SK-N-SH (cell line): ENCODE data around the gene TLX1.

Source experiments
- CHD2 ChIP-seq: fragments of 150-350 bp; IDR thresholded peaks from 2 replicates; pipeline ENCODE4 v1.6.1; 2018; ENCODE audit warnings: low read length; ENCODE audit not compliant: partially characterized antibody
- CTCF ChIP-seq: fragments of 200-600 bp; sonication (generic); IDR thresholded peaks from 2 replicates; pipeline ENCODE4 v1.6.1; 2017; ENCODE audit warnings: antibody characterized with exemption, mild to moderate bottlenecking, moderate library complexity
- ELF1 ChIP-seq: IDR thresholded peaks from 2 replicates; pipeline ENCODE4 v1.4.0; 2012
- EP300 ChIP-seq, 2 experiments: IDR thresholded peaks; 2 replicates each; pipeline versions ENCODE4 v1.4.0 to v1.6.1; 2012; ENCODE audit warnings: borderline replicate concordance in 1 of 2, low read depth in 1 of 2, low read length in 1 of 2
- GABPA ChIP-seq: IDR thresholded peaks from 2 replicates; pipeline ENCODE4 v1.4.0; 2012; ENCODE audit warnings: low read depth, mild to moderate bottlenecking
- GATA2 ChIP-seq: sonication (generic); formaldehyde crosslinking; IDR thresholded peaks from 2 replicates; pipeline ENCODE4 v1.5.0; 2020; ENCODE audit warnings: mild to moderate bottlenecking, missing genetic modification reagents
- NFIC ChIP-seq: IDR thresholded peaks from 2 replicates; pipeline ENCODE4 v1.4.0; 2012; ENCODE audit warnings: borderline replicate concordance
- POLR2AphosphoS5 ChIP-seq: IDR thresholded peaks from 2 replicates; pipeline ENCODE4 v1.6.1; 2012; ENCODE audit warnings: low read depth, low read length
- REST ChIP-seq: IDR thresholded peaks from 2 replicates; pipeline ENCODE4 v1.6.1; 2012; ENCODE audit warnings: mild to moderate bottlenecking, low read depth, low read length, moderate library complexity
- RFX5 ChIP-seq: IDR thresholded peaks from 2 replicates; pipeline ENCODE4 v1.6.1; 2012; ENCODE audit warnings: mild to moderate bottlenecking, improper control_type of control experiment, low read length
- SMC3 ChIP-seq: IDR thresholded peaks from 2 replicates; pipeline ENCODE4 v1.6.1; 2012; ENCODE audit warnings: low read depth, low read length, improper control_type of control experiment
- TAF1 ChIP-seq: IDR thresholded peaks from 2 replicates; pipeline ENCODE4 v1.6.1; 2012; ENCODE audit warnings: low read depth, mild to moderate bottlenecking, low read length, moderate library complexity, borderline replicate concordance
- TCF12 ChIP-seq: IDR thresholded peaks from 2 replicates; pipeline ENCODE4 v1.4.0; 2012

GRCh38 chr10:101165736-101166135 is 34.6 kb downstream of the TLX1 start:
- TF ChIP-seq CTCF (no peak), CHD2 (no peak), ELF1 (no peak), SMC3 (no peak), EP300 (IDR thresholded peaks at IDR 0.05; ENCODE audit: borderline replicate concordance in 1 of 2, low read depth in 1 of 2, low read length in 1 of 2) (no peak), REST (no peak), POLR2AphosphoS5 (no peak), RFX5 (no peak), GATA2 (CRISPR knock-in tag) (no peak), GABPA (no peak), NFIC (no peak), TCF12 (no peak), TAF1 (no peak)
